Measurements from ENCODE around the gene MEG3.
A peak's percentile ranks its signal among the peaks of the same experiment; 100 is the strongest.
"Not testable (repeated sequence)": the region's sequence is repeated elsewhere in the genome, so short reads cannot be mapped to it uniquely, and the experiment has no call there.

MEG3 gene

DNA sequence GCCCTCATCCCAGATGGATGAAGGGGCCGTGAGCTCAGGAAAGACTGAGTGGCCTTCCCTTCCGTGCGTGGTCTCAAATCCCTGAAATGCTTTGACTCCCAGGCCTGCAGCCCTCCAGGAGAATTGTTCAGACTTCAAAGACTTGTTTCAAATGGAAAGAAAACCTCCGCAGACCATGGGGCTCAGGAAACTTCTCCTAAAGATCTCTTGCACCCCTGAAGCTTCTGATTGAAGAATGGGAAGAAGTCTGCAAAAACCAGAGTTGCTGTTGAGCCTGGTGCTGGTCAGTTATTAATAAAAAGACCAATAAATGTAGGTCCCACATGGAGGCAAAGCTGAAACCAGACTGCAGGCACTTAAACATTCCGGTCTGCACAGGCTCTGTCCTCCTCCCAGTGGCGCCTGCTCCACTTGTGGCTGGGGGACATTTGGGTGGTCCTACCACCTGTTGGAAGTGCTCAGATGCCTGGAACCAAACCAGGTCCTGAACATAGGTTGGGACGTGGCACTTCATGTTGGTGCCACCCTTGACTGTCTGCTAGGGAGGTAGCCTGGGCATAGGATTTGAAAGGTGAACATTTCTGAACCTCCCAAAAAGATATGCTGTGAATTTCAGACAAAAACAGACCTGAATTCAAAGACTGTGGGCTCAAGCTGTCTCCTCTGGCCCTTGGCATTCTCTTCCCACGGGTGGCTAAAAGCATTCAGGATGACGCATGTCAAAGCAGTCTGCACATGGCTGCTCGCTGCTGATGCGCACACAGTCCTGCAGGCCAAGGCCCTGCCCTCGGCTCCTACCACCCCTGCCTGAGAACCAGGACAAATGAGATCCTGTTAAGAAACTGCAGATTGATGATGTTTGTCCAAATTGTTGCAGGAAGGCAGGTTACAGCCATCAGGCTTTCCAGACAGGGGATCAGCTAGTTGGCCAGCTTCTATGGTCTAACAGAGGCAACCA, 36.2 kb upstream of the MEG3 start:
- no peak for DNase-seq

DNA sequence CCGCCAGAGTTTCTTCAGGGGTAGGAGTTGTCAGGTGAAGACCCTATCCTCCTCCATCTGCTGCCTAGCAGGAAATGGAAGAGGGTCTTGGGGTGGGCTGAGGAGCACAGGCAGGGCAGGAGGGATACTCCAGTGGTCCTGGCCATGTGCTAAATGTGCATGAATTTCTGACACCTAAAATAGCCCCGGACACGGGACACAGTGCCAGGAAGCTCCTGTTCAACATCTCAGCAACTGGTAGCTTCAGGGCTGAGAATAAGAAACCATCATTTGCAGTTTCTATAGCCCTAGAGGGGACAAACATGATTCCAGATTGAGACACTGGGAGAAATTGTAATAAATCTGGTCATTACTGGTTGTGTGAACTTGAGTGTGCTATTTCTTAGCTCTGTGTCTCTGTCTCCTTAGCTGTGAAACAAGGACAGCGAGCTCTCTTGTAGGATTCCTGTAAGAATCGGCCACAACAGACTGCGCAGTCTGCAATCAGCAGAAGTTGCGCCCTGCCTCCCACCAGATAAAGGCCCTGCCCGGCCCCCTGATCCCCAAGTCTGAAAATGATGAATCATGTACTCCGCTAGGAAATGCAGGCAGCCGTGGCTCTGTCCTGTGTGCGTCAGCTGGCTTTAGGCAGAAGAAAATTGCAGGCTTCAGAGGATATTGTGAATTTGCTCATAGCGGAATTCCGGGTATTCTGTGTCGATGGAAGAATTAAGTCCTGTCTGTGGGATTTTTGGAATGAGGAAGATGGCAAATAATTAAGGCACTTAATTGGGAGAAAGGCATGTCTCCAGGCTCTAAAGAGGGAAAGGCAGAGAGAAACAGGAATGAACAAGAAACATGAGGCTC, 35.2 kb upstream of the MEG3 start:
- peak; percentile 61 for DNase-seq

DNA sequence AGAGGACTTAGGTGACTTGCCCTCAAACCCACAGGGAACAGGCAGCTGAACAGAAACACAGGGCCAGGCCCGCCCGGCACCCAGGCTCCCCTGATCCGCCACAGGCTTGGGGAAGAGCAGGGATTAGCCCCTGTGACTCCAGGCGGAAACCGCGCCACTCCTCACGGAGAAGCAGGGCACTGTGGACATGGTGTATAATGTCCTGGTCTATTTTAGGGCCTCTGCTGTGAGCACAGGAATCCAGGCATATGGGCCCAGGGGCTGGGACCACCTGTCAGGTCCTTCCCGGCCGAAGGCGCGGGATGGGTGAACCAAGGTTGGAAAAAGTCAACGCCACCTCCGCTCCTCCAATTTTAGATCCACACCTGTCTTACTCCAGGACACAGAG, 34.6 kb upstream of the MEG3 start:
- no peak for DNase-seq

DNA sequence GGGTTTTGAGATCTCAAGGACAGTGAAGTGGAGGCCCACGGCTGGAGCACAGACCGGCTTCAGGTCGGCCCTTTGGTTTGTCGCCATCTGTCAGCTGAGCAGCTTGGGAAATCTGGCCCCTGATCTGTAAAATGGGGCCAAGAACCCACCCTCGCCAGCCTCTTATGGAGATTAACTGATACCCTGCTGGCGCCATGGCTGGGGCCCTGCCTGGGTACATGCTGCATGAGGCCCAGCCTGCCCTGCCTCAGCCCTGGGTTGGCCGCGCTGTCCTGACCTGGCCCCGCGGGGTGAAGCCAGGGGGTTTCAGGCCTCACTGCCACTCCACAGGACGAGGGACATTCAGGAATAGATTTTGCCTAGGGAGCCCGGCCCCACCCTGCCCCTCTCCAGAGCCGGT, 33.9 kb upstream of the MEG3 start:
- no peak for DNase-seq

DNA sequence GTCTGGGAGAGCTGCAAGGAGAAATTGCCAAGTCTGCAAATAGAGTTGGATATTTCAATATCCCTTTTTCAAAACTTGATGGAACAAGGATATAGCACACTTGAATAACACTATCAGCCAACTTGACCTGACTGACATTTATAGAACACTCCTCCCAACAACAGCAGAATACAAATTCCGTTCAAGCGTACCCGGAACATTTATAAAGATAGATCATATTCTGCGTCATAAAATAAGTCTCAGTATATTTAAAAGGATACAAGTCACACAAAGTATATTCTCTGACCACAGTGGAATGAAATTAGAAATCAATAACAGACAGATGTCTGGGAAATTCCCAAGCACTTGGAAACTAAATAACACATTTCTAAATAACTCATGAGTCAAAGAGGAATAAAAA, 29.0 kb upstream of the MEG3 start:
- DNase-seq, result no peak

DNA sequence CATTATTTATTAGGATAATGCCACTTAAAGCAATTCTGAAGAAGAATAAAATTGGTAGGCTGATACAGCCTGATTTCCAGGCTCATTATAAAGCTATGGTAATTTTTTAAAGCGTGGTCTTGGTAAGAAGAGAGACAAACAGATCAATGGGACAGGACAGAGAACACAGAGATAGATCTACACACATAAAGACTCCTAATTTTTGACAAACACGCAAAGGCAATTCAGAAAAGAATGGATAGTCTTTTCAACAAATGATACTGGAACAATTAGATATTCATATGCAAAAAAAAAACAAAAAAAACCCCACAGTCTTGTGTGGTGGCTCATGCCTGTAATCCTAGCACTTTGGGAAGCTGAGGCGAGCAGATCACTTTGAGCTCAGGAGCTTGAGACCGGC, 25.9 kb upstream of the MEG3 start:
- no peak for DNase-seq

DNA sequence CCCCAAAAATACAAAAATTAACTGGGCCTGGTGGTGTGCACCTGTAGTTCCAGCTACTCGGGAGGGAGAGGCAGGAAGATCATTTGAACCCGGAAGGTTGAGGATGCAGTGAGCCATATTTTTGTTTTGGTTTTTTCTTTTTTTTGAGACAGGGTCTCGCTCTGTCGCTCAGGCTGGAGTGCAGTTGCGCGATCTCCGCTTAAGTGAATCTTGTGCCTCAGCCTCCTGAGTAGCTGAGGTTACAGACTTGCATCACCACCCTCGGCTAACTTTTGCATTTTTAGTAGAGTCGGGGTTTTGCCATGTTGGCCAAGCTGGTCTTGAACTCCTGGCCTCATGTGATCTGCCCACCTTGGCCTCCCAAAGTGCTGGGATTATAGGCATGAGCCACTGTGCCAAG, 24.5 kb upstream of the MEG3 start:
- not testable (repeated sequence) for DNase-seq

DNA sequence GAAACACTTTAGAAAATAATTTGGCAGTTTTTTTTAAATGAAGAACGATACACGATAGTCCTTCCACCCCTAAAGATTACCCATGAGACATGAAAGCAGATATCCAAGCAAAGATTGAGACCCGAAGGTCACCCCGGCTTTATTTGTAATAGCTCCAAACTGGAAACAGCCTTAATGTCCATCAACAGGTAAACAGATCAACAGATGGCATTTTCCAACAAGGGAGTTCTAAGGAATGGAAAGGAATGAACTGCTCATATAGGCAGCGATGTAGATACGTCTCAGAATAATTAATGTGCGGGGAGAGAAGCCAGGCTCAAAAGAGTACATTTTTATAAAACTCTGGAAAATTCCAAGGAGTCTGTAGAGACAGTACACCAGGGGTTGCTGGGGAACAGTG, 23.7 kb upstream of the MEG3 start:
- DNase-seq, result no peak

DNA sequence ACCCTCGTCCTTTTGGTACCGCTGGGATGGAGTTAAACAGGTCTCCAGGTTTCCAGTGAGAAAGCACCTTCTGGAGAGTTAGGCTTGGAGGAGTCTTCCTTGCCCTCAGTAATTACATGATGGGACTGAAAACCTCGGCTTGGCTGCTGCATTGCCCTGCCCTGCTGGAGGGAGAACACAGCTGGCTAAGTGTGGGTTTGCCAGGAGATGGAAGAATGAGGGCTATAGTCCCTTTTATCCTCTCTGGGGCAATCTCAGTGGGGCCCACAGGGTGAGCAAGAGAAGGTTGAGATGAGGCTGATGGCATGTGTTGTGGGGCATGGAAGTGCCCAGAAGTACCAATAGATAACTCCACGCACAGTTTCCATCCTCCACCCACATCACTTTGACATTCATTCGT, 23.2 kb upstream of the MEG3 start:
- no peak for DNase-seq

DNA sequence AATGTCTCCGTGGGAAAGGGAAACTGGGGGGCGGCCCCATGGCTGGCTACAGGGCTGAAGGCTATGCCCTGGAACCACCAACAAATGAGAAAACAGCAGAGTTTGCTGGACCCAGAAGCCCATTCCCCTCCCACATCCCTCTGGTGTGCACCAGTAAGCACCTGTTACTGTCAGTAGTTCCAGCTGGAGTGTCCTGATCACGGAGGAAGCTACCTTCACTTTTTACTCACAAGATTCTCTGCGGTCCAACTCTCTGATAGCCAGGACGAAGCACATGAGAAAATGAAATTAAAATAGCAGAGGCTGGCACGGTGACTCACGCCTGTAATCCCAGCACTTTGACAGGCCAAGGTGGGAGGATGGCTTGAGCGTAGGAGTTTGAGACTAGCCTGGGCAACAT, 22.7 kb upstream of the MEG3 start:
- no peak for DNase-seq

DNA sequence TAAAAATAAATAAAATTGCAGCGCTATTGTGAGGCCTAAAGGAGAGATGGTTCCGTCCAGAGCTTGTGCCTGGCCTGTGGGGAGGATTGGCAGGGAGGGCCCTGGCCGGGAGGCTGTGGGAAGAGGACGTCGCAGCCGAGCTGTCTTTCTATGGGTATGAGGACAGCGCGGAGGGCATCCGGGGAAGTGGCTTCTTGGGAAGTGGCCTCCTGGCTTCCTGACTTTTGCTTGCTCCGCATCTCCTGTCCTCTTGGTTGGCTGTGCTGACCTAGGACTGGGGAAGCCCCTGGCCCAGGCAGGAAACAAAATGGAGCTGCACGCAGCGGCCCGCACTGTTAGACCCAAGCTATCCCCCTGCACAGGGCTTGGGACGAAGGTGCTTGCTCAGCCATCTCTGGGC, 22.2 kb upstream of the MEG3 start:
- no peak for DNase-seq

DNA sequence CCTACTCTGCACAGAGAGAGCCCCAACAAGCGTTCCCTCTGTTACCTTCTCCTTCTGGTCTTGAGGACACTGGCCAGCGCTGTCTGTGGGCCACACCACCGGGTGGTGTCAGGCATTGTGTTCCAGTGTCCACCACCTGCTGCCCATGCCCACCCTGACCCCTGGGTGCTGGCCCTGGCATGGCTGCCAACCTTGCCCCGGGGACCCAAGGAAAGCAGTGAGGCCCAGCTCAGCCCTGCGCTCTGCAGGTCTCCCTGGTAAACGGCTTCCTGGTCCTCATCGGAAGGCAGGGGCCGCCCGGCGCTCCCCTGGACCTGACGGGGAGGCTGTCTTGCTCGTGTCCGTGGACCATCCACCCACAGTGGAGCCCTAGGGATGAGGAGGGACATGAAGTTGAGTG, 21.8 kb upstream of the MEG3 start:
- no peak for DNase-seq

DNA sequence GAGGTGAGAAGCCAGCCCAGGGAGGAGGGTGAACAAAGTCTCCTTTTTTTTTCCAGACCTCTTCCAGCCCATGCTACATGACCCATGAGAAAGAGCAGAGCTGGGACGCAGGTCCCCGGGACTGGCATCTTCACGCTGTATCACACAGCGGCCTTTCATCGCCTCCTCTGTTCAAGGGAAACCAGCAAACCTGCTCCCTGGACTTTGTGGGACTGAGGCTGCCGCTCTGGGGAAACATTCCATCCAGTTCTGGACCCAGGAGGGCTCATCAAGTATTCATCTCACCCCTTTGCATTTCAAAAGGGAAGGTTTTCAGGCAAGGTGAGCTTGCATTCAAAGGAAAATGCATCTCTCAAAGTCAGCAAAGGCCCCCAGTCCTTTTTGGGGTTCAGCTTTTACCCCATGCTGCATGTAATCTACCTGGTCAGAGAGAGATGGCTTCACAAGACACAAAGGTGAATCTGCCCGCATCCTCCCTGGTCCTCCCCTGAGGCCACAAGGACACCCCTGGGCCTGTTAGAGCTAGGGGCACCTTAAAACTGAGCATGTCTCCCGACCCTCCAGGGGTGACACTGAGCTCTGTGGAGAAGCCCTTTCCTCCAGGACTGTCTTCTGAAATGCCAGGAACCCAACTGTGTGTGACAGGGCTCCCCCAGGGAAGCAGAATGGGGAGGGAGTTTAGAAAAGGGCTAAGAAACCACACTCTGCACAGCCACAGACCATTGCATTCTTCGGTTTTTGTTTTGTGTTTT, 21.2 kb upstream of the MEG3 start:
- DNase-seq, result no peak

DNA sequence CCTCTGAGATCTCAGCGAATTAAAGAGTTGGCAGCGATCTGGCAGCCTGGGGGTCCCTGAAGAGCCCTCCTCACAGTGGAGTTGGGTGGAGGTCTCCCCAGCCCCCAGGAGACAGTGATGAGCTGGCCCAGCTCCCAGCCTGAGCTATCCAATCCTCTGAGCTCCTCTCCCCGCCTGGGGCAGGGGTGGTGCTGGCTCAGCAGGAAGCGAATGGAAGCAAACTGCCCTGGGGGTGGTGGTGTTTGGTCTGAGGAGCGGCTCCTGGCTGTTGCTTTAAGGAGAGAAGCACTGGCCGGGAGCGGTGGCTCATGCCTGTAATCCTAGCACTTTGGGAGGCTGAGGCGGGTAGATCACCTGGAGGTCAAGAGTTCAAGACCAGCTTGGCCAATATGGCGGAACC, 19.5 kb upstream of the MEG3 start:
- no peak for DNase-seq

DNA sequence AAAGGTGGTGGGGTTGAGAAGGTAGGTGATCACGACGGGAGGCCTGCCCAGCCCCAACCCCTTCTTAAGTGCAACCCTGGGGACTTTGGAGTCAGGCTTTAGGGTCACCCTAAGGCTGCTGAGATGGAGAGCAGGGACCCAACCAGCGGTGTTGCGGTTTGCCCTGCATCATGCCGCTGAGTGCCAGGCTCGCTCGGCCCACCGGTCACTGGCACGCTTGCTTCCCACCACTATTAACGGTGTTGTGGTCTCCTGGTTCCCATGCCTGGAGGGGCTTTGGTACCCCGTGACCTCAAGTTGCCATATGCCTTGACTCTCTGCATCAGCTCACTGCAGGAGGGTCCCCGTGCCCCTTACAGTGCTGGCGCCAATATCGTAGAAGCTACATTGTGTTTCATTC, 18.4 kb upstream of the MEG3 start:
- DNase-seq, result no peak

DNA sequence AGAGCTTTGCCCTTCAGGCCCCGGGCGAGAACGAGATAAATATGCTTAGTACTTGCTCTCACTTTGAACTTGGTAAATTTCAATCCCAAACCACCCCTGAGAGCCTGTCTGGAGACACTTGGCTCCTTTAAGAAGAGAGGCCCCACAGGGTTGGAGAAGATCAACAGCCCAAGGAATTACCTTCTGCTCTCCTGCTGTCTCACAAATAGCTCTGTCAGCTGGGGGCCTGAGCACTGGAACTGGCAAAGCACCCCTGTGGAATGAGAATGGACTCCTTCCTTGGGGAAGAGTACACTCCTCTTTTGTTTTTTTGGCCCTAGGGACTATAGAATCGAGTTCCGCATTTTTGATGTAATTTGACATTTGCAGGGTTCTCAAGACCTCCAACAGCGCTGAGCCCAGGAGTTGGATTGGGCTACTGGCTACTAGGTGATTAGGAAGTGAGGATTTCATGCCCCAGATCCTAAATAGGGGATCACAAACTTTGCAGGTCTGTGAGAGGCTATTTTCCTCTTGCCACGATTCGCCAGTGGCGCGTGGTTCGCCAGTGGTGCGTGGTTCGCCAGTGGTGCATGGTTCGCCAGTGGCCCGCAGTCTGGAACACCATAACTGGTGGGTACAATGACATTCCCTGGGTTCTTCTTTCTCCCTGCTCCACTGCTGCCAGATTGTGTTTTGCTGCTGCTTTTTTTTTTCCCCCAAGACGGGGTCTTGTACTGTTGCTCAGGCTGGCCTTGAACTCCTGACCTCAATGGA, 17.8 kb upstream of the MEG3 start:
- DNase-seq, result no peak

DNA sequence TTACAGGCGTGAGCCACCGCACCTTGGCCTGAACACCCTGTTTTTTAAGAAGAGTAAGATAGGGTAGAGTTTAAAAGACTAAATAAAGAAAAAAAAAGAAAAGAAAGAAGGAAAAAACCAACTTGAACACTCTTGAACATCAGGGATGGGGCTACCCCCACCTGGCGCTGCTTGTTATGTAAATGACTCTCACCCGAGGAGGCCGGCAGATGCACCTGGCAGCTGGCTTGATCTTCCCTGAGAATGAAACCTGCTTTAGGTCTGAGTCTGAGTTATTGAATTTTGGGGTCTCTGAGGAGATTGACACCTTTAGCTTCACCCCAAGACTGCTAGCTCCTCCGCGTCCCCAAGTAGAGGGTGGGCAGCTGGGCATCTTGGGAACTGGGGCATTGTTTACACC, 15.5 kb upstream of the MEG3 start:
- no peak for DNase-seq

DNA sequence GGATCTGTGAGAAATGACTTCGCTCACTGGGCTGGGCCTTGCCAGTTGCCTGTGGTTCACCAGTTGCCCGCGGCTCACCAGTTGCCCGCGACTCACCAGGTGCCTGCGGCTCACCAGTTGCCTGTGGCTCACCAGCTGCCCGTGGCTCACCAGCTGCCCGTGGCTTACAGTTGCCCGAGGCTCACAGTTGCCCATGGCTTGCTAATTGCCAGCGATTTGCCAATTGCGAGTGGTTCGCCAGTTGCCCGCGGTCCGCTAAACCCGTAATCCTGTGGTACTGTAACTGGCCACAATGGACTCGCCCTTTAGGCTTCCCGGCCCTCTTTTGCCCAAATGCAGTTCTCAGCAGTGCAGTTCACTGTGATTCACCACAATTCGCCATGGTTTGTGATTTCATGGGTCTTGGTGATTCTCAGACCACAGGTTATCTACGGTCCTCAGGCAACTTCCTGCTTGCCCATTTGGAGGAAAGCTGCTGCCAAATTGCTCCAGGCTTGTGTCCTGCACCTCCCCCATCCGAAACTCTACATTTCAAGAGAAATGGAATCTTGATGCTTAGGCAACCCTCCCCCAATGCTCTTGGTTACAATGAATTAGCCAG, 15.0 kb upstream of the MEG3 start:
- peak; percentile 29 for DNase-seq

DNA sequence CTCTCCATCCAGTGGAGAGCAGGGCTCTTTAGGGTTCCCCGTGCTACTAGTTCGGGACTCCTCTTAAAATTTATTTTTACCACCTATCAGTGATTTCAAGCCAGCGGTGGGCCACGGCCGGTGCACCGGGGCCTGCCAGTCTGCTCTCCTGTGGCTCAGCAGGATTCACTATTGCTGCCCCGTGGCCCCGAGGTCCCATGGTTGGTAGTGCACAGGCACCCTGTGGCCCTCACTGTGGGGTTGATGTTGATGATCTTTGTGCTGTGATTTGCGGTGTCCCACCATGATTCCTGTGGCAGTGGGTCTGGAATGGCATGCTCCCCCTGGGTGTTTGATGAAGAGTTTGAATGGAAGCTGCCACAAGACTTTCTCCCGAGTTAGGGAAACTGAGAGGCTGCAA, 12.6 kb upstream of the MEG3 start:
- peak; percentile 4 for DNase-seq

DNA sequence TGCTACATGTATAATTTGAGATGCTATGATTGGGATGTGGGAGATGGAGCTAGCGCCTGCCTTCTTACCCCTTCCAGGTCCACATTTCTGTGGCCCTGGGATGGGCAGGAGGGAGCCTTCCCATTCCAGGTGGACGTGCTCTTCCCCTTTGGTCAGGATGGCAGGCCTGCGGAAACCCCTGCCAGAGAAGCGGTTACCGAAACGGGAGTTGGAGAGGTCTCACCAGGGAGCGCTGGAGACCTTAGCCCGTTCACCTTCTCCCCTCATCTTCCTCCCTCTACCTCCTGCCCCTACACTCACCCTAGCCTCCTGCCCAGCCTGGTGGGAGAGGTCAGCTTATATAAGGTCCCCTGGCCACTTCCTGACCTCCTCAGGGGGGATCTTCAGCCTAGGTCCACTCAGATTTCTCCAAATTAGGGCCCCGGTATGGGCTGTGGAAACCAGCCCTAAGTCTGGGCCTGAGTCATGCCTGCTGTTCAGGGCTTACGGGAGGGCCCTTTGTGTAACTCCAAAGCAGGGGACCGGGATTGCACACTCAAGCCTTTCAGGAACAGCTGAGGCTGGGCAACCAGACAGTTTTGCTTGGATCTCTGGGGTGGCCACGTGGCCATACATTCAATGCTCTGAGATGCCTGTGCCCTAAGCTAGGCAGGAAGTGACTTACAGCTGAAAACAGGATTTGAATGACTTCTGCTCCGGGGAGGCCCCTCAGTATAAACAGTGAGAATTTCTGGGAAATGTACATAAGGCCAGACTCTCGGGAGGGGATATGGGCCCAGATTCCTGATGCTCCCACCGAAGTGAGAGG, 10.2 kb upstream of the MEG3 start:
- DNase-seq, result peak; percentile 58

DNA sequence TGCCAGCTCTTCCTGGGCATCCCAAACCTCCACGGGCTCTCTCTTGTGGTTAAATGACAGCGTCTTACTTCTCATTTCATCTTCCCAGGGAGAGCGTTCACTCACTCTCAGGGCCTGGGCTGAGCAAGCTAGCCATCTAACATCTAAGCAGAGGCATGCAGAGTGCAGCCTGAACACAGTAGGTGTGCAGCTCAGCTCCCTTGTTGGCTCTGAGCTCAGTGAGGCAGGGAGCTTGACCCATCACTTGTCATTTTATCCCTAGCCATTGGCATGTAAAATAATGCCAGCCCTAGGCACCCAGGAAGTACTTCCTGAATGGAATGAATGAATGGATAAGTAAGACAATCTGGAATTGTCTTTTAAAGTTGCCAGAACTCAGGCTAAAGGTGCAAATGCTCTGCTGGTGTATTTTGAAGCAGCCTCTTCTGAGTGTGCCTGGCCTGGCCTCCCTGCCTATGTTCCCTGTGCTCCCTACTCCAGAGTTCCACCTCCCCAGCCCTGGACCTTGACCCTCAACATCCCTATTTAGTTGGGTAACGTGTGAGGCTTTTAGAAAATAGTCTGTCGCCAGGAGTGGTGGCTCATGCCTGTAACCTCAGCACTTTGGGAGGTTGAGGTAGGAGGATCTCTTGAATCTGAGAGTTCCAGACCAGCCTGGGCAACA, 9.5 kb upstream of the MEG3 start:
- DNase-seq, result peak; percentile 16

Measured in right hindlimb (tissue), 1 donor.